Vagina (tissue), 2 donors: ENCODE measurements around the gene CEMIP.

Source experiments
- CTCF ChIP-seq, 3 experiments: fragments of 450-650 bp in 2 of 3; fragments of 200-600 bp in 1 of 3; sonication (generic) in 1 of 3; IDR thresholded peaks; one replicate each; pipeline ENCODE4 v1.5.1; 2017 to 2019; ENCODE audit warnings: antibody characterized with exemption in 3 of 3, mild to moderate bottlenecking in 2 of 3, moderate library complexity in 2 of 3
- POLR2A ChIP-seq, 2 donors: fragments of 450-650 bp; IDR thresholded peaks; one replicate each; pipeline ENCODE4 v1.6.1; 2017; ENCODE audit warnings: antibody characterized with exemption in 2 of 2, mild to moderate bottlenecking in 2 of 2, moderate library complexity in 2 of 2
- POLR2AphosphoS5 ChIP-seq, 2 donors: sonication (generic); formaldehyde crosslinking; IDR thresholded peaks; one replicate each; pipeline ENCODE4 v1.9.0; 2017; ENCODE audit warnings: antibody characterized with exemption in 2 of 2, mild to moderate bottlenecking in 2 of 2, low read depth in 1 of 2; ENCODE audit not compliant: insufficient read depth in 1 of 2

- TF ChIP-seq CTCF (IDR thresholded peaks at IDR 0.05) = no peak
- no peak for TF ChIP-seq POLR2A (IDR thresholded peaks at IDR 0.05)
- TF ChIP-seq POLR2AphosphoS5 (IDR thresholded peaks at IDR 0.05; ENCODE audit: insufficient read depth in 1 of 2, low read depth in 1 of 2) = peak in 1 of 2 donors; percentile 32
These were observed 153.8 kb downstream of the CEMIP start for GRCh38 chr15:80932989-80933388.
